Keratinocyte (primary cell): ENCODE measurements around the gene ZNF804A.

Experiments
- EZH2 ChIP-seq: IDR thresholded peaks from one replicate; pipeline ENCODE4 v1.6.1; 2012; ENCODE audit warnings: inconsistent platforms, mild to moderate bottlenecking, low read length, moderate library complexity
- TF ChIP-seq, protein P1 (sequence below), 3 experiments: IDR thresholded peaks in 1 of 3; conservative IDR thresholded peaks in 1 of 3; optimal IDR thresholded peaks in 1 of 3; 2 replicates in 2 of 3; 3 replicates in 1 of 3; pipeline versions ENCODE3 to v1.5.1; 2011; ENCODE audit warnings: low read length in 3 of 3, mild to moderate bottlenecking in 3 of 3, moderate library complexity in 2 of 3, control low read depth in 1 of 3, inconsistent platforms in 1 of 3; ENCODE audit not compliant: insufficient read depth in 2 of 3; ENCODE audit errors: extremely low read depth in 1 of 3

DNA sequence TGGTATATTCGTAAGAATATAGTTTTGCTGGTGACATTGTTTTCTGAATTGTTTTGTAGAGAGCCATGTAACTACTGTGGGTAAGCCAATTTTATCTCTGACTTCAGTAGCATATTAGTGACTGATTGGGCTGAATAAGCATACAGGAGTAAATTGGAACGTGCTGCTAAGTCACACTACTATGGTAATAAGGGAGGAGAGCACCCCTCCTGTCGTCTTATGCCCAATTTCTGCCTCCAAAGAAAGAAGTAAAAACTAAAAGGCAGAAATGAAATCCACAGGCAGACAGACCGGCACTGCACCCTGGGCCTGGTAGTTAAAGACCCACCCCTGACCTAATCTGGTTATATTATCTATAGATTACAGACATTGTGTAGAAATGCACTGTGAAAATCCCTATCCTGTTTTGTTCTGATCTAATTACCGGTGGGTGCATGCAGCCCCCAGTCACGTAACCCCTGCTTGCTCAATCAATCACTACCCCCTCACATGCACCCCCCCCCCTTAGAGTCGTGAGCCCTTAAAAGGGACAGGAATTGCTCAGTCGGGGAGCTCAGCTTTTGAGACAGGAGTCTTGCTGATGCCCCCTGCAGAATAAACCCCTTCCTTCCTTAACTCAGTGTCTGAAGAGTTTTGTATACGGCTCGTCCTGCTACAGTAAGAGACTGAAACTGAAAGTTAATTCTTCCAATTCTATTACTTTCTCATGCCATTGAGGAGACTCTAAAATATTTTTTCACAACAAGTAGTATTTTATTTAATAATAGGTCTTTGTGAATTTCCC lies 167.0 kb downstream of the ZNF804A start:
- TF ChIP-seq, protein P1, sequence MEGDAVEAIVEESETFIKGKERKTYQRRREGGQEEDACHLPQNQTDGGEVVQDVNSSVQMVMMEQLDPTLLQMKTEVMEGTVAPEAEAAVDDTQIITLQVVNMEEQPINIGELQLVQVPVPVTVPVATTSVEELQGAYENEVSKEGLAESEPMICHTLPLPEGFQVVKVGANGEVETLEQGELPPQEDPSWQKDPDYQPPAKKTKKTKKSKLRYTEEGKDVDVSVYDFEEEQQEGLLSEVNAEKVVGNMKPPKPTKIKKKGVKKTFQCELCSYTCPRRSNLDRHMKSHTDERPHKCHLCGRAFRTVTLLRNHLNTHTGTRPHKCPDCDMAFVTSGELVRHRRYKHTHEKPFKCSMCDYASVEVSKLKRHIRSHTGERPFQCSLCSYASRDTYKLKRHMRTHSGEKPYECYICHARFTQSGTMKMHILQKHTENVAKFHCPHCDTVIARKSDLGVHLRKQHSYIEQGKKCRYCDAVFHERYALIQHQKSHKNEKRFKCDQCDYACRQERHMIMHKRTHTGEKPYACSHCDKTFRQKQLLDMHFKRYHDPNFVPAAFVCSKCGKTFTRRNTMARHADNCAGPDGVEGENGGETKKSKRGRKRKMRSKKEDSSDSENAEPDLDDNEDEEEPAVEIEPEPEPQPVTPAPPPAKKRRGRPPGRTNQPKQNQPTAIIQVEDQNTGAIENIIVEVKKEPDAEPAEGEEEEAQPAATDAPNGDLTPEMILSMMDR (optimal IDR thresholded peaks at IDR 0.05 in 1 of 3, IDR thresholded peaks at IDR 0.05 in 1 of 3, conservative IDR thresholded peaks at IDR 0.05 in 1 of 3; ENCODE audit: extremely low read depth in 1 of 3, insufficient read depth in 2 of 3, low read length in 3 of 3) = no peak
- TF ChIP-seq EZH2 = no peak
